ENCODE measurements around the gene CAB39L.

CAB39L gene

DNA sequence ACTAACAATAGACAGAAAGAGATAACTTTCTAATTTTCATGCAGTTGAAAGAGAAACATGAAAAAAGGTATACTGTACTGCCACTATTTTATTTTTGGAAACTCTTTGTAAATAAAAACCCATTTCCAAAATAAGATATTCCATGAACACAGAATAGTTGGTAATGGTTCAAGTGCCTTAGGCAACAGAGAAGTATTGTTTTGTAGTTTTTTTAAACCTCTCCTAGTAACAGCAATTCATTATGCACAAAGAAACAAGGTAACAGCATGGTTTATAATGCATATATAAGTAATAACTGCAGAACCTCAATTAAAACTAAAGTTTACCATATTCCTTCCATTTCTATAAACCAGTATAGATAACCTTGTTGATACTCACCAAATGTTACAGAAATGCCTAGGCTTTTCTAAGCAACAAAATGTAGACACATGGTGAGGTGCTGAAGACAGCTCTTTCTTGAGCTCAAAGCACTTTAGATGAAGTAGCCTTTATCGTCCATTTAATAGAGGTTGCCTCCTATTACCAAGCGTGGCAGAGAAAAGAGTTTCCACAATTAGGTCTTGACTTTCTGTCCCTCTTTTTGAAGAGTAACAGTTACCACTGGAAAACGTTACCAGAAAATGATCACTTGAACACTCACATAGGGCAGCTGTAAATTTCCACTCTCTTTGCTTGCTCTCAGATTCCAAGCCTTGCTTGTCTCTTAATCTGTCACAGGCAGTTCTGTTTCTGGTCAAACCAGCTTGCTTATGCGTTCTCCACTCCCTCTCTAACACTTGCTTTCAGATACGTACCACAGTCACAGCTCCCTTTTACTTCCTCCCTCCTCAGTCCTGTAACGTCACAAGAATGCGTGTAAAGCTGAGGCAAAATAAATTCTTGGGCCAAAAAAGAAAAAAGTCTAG lies 42.9 kb downstream of the CAB39L start:
- DNase-seq (ENCODE audit: low read depth, low spot score) = no peak

DNA sequence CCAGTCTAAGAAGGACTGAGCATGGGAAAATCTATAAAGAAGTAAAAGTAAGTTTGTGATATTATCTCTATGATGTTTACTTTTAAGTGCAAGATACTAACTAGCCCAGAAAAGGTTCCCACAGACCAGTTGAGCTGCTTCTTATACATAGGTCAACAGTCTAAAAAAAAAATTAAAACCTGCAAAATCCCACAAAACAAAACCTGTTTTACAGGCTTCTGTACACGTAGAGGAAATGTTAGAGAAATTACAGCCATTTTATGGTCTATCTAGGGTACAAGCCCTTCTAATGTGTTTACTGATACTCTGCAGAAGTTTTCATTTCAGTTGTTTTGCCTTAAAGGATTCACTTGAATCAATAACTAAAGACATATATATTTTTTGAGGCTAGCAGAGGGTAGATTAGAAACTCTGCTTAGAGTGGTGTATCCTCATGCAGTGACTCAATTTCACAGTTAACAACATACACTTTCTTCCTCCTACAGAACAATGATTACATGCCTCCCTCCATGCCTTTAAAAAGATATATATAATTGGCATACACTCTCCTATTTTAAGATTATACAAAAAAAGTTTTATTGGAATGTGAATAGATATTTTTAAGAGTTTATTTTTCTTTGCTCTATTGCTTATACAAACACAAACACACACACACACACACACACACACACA lies 43.9 kb downstream of the CAB39L start:
- DNase-seq (ENCODE audit: low read depth, low spot score) = no peak

DNA sequence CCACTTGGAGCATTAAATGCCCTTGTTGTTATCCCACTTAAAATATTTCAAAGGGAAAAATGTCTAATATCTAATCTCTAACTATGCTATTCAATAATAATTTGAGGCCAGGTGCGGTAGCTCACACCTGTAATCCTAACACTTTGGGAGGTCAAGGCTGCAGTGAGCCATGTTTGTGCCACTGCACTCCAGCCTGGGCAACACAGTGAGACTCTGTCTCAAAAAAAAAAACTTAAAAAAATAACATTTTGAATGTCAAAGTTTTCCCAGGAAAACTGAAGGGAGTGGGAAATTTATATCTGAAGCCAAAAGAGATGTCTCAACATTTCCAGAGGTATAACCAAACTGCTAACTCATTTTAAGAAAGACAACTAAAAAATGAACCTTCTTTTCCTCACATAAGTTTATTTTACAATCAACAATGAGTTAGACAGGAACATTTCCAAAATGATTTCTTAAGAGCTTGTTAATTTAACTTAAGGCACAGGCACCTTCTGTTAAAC lies 47.9 kb downstream of the CAB39L start:
- DNase-seq (ENCODE audit: low read depth, low spot score) = no peak

DNA sequence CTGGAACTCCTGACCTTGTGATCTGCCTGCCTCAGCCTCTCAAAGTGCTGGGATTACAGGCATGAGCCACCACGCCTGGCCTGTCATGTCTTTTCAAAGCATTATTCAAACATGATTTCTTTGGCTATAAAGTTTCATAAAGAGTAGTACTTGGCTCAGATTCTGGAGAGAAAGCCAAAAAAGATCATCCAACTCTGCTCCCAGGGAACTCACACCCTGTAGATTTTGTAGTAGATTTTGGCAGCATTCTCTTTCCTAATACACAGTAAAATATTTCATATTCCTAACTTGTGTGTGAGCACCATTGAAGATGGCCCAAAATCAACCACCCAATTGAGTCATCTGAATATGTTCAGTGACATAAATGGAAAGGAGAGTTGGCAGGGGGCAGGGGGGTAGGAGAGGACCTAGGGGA lies 48.4 kb downstream of the CAB39L start:
- no peak for DNase-seq (ENCODE audit: low read depth, low spot score)

DNA sequence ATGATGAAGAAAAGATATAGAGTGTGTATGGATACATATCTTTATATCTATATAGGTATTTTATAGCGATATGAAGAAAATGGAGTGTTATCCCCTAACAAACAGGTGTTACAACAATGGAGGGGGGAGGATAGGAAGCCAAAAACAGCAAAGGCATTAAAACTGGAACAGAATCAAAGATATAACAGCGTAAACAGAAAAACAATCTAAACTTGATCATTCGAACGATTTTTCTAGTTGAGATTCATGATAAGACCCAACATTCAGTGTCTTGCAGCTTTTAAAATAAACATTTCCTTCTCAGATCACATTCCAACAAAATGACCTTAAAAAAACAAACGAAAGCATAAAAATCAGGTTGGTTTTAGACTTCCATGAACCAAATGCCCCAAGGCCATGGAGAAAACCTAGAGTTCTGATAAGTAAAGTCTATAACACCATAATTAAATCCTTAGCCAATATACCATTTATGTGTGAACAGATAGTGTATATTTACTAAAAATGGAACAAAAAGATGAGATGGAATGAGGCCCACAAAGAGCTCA lies 55.7 kb downstream of the CAB39L start:
- no peak for DNase-seq (ENCODE audit: low read depth, low spot score)

DNA sequence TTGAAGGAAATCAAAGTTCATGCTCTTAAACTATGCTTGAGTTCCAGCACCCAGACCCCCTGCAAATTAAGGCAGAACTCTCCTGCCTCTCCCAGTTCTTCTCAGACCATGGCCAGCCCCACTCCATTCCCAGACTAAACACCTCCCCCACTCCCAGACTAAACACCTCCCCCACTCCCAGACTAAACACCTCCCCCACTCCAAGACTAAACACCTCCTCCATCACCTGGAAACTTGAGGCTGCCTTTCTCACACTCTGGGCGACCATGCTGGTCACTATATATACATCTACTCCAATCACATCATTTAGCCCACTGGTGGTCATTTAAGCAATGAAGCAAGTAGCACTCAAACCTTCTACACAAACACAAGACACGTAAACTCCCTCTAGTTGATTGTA lies 57.2 kb downstream of the CAB39L start:
- DNase-seq (ENCODE audit: low read depth, low spot score) = no peak

DNA sequence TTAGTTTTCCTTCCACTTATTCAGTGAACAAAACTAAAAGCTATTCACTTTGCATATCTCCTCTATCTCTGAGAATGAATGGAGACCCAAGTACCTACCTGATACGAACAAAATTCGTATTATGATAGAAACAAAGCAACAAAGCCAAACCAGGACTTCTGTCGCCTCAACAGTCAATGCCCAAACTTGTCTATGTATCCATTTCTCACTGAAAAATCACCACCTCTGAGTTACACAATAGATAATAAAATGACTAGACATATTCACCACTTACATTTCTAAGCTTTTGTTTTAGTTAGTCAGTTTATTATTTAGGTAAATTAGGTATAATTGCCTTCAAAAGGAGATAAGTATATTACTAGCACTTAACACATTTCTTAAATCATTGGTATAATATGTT lies 67.7 kb downstream of the CAB39L start:
- no peak for DNase-seq (ENCODE audit: low read depth, low spot score)

DNA sequence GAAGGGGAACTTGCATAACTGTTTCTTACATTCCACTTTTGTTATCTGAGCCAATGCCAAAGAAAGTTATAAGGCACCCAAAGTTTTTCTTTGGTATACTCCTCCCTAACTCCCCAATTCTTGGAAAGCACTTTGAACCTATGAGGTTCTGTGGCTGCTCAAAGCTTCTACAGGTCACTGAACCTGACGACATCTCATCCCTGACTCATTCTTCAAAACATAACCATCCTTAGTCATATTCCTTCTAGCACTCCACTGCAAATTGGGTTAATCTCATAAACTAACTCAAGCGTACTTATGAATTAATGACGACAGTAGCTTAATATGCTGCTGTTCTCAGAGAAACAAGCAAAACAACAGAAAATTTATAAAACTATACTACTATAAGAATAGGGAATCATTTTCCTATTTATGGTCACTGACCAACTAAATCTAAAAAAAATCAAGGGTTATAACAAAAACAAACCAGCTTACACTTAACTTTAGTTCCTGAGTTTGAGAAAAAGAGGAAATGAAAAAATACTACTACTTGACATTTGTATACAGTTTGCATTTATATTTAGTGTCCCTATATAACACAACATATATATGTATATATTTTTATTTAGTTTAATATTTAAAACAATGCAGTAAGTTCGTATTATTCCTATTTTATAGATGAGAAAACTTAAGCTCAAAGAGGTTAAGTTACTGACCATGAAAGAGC lies 69.1 kb downstream of the CAB39L start:
- no peak for DNase-seq (ENCODE audit: low read depth, low spot score)

DNA sequence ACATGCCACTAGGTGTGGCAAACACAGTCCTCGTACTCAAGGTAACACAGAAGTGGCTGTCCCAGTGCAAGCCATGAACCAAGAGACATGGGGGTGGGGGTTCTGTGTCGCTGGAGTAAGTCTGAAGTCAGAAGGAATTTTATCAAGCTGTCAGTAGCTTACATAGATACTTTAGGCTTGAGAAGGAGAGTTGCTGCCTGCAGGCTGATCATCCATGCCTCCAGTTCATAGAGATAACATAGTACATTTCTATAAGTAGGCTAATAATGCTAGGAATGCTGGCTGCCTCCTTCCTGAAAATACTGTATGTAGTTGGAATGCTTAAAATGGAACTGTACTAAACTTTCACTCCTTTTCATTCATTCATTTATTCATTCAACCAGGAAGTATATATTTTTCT lies 70.1 kb downstream of the CAB39L start:
- no peak for DNase-seq (ENCODE audit: low read depth, low spot score)

DNA sequence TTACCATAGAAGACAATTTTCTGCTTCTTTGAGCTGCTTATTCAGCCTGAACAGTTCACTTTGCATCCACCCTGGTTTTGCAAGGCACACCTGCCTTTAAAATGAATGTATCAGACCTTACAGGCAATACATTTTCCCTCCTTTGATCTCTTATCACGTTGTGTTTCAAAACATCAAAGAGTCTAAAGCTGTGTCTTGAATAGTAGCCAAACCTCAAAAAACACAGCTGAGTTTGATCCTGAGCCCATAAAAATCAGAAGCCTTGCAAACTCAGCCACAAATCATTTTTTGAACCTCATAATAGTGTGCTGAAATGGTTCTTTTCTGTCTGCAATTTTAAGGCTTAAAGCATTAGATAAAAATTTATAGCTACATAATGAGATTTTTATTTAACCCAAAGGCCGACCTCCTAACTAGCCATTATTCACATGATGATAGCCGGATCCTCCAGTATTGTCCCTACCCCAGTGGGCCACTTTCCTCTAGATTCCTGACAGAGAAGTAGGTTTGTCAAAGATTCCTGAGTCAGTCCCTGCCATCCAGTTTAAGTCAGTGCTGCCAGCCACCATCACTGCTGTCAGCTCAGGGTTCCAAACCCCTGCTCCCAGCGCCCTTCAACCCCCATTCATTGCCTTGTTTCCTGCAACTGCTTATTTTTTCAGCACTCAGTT lies 71.8 kb downstream of the CAB39L start:
- DNase-seq (ENCODE audit: low read depth, low spot score) = no peak

DNA sequence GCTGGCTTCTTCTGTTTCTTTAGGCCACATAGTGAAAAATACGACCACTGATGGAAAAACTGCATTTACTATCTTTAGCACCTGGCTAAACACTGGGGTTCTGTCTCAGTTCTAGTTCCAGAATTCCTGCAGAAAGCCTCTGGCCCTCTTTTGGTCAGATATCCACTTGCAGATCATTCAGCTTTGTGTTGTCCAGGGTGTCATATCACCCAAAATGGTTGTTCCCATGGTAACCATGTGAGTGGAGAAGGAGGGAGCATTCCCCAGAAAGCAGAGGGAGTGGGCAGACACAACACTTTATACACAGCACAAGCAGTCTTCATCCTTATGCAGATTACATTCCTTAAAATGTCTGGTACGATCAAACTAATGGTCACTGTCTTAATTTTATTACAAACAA lies 73.5 kb downstream of the CAB39L start:
- no peak for DNase-seq (ENCODE audit: low read depth, low spot score)

DNA sequence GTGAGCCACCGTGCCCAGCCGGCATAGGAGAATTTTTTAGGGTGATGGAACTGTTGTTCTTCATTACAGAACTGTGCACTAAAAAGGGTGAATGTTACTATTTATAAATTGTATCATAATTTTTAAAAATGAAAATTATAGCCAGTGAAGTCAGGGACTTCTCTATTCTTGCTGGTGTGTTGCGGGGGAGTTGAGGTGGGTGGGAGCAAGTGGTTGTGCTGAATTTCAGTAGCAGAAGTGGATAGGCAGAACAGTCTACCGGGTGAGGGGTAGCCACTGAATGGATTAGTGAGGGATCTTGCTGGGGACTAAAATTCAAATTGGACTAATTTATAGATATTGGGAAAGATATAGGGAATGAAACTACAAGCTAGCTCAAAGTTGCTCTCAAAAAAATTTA lies 74.0 kb downstream of the CAB39L start:
- no peak for DNase-seq (ENCODE audit: low read depth, low spot score)

DNA sequence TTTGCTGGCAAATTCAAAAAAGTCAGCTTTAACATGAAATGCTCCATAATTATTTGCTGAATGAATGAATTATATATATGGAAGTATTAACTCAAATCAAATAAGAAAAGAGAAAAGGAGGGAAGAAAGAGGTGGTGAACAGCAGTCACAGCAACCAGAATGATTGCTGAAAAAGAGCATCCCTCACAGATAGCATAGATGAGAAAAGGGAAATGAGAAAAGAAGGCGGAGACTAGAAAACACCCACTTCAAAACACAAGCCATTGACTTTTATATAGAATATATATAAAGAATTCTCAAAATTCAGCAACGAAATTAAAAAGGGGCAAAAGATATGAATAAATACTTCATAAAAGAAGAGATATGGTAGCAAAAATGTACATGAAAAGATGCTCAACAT lies 75.2 kb downstream of the CAB39L start:
- no peak for DNase-seq (ENCODE audit: low read depth, low spot score)

DNA sequence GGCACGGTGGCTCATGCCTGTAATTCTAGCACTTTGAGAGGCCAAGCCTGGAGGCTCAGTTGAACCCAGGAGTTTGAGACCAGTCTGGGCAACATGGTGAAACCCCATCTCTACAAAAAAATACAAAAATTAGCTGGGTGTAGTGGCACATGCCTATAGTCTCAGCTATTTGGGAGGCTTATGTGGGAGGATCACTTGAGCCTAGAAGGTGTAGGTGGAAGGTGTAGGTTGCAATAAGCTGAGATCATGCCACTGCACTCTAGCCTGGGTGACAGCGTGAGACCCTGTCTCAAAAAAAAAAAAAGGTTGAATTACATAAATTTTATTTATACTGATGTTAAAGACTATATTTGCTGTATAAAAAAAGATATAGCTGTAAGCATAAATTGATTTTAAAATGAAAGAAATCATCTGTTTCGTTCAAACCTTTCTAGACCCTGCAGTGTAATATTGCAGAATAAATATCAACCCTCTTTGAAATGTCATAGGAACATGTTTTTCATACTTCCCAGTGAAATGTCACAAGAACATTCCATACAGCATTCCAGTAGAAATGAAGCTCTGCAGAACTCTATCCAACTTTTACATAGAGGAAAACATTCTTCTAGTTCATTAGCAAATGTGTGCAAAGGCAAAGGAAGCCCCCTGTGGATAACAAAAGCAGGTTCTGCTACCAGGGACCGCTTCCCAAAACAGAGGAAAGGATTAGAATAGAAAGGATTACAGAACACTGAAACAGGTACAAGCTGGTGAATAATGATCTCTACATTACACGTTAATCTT lies 76.0 kb downstream of the CAB39L start:
- no peak for DNase-seq (ENCODE audit: low read depth, low spot score)

DNA sequence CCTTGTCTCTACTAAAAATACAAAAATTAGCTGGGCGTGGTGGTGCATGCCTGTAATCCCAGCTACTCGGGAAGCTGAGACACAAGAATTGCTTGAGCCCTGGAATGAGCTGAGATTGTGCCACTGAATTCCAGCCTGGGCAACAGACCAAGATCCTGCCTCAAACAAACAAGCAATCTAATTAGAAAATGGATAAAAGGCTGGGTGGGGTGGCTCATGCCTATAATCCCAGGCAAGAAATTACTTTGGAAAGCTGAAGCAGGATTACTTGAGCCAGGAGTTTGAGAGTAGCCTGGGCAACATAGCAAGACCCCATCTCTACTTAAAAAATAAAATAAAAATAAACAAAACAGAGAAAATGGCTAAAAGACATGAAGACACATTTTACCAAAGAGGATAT lies 77.0 kb downstream of the CAB39L start:
- DNase-seq (ENCODE audit: low read depth, low spot score) = no peak

DNA sequence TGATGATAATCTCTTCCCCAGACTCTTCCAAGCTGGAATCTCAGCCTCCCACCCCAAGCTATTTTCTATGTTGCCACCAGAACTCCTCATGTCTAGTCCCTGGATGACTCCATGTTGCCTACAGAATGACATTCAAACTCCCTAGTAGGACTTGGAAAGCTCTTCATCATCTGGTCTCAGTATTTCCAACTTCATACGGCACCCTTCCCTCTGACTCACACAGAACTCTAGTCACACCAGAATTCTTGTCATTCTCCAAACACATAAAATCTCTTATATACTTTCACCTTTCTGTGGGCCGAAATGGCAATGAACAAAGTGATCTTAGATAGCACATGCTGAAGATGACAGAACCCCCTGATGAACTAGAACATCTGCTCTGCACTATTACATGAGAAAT lies 86.2 kb downstream of the CAB39L start:
- DNase-seq (ENCODE audit: low read depth, low spot score) = no peak

DNA sequence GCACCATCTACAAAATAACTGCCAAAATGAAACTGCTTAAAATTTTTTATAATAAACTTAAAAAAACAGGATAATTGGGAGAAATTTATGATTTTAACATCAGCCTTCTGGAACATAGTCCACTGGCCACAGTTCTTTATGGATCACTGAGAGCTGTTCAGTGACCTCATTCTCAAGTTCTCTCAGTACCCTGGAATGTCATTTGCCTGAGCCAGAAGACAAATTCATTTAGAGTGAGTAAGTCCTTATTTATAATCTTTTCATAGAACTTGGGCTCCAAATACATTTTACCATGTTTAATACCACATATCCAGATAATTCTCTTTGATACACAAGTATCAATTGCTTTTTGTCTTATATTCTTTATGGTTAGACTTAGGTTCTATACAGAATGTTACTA lies 87.6 kb downstream of the CAB39L start:
- no peak for DNase-seq (ENCODE audit: low read depth, low spot score)

DNA sequence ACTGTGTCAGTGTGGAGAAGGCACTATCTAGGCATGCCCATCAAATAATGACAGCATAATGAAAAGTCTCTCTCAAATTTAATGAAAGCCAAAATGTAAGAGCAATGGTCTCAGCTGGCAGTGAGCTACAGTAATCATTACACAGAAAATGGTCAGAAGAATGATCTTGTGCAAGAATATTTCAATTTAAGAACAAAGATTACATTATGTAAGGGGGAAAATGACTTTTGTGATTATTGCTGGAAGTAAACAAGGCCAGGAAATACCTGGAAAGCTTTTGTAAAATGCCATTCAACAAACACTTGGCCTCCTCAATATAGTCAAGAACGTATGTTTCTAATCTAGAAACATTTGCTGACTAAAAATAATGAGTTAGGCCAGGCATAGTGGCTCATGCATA lies 89.1 kb downstream of the CAB39L start:
- DNase-seq (ENCODE audit: low read depth, low spot score) = no peak

DNA sequence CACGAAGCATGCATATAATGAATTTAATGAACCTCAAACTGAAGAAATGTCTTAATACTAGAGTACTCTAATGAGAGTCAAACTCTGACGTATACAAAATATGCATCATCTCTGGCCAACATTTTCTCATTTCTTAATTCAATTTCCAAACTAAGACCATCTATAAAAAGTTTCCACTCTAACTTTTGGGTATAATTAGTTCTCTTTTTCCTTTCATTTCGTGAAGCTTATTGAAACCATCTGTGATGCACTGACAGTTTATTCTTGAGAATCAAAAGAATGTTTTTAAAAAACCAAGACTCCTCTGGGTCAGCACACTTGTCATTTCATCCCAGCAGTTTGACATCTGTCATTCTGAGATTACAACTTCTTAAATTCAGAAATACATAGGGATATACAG lies 90.0 kb downstream of the CAB39L start:
- DNase-seq (ENCODE audit: low read depth, low spot score) = no peak

DNA sequence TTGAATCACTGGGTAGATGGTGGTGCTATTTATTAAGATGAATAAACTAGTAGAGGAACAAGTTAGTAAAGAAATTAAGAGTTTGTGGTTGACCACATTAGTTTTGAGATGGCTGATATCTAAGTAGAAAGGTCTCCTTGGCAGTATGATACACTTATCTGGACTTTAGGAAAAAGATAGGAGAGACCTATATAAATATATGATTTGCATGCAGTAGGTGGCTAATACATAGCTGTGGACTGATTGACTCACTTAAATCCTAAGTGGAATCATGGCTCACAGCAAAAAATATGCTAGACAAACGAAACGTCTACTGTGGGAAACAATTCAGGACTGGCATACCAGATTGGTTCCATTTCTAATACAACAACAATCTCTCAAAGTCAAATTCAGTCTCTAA lies 92.0 kb downstream of the CAB39L start:
- no peak for DNase-seq (ENCODE audit: low read depth, low spot score)

DNA sequence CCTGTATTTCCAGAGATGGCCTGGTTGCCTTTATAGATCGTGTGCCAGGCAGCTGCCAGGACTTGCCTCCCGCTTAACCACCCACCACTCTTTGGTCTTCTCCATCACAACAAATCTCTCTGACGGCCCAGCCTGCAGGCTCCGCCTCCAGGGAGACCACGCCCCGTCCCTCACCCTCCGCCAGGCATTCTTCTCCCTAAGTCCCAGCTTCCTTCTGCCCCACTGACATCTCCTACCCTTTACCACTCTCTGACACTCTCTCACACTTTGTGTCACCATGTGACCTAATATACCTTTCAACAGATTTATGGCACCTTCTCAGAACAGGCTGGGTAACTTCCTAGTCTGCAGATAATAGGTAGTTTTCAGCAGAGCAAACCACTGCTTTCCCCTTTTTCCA lies 95.1 kb downstream of the CAB39L start:
- no peak for DNase-seq (ENCODE audit: low read depth, low spot score)
